Adipocyte (in vitro differentiated cells): ENCODE data around the gene SETD5.

ENCODE experiments used
- DNase-seq: peaks from one replicate; pipeline ENCODE4 v3.0.0-alpha.2; 2015; ENCODE audit warnings: low read depth
- H3K27me3 ChIP-seq: replicated peaks from 2 replicates; pipeline ENCODE4 v1.7.0; 2013; ENCODE audit warnings: mild to moderate bottlenecking, low read length, moderate library complexity; ENCODE audit not compliant: control insufficient read depth, insufficient read depth
- H3K36me3 ChIP-seq: 2 replicates; pipeline ENCODE4 v1.7.0; 2013; ENCODE audit warnings: low read length, mild to moderate bottlenecking, moderate library complexity; ENCODE audit not compliant: control insufficient read depth, insufficient read depth, severe bottlenecking
- H3K4me1 ChIP-seq: 2 replicates; pipeline ENCODE4 v1.7.0; 2013; ENCODE audit warnings: mild to moderate bottlenecking, low read length, moderate library complexity; ENCODE audit not compliant: control insufficient read depth, insufficient read depth
- H3K4me3 ChIP-seq: 2 replicates; pipeline ENCODE4 v1.7.0; 2013; ENCODE audit warnings: mild to moderate bottlenecking, low read length, moderate library complexity
- H3K9ac ChIP-seq: 2 replicates; pipeline ENCODE4 v1.7.0; 2013; ENCODE audit warnings: mild to moderate bottlenecking, low read length, moderate library complexity
- H3K9me3 ChIP-seq: 2 replicates; pipeline ENCODE4 v1.7.0; 2013; ENCODE audit warnings: mild to moderate bottlenecking, low read length, moderate library complexity; ENCODE audit not compliant: control insufficient read depth

Gene SETD5

DNA sequence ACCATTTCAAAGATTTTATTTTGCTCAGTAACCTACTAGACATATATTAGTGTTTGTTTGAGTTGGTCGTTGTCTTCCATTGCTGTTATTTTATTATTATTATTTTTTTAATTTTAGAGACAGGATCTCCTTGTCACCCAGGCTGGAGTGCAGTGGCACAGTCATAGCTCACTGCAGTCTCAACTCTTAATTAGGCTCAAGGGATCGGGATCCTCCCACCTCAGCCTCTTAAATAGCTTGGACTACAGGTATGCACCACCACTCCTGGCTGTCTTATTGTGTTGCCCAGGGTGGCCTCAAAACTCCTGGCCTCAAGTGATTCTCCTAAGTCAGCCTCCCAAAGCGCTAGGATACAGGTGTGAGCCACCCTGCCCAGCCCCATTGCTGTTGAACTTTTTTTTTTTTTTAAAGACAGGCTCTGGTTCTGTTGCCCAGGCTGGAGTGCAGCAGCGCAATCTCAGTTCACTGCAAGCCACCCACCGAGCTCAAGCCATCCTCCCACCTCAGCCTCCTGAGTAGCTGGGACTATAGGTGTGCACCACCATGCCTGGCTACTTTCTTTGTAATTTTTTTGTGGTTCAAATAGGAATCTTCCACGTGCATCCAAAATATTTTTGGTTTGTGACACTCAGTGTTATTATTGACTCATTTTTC is 18.2 kb downstream of the SETD5 start:
- Histone ChIP-seq H3K9me3 (no peaks in the 10 kb centered on the region), H3K4me1 (peaks cover 46% of the 10 kb centered on the region), H3K9ac (no peak overlapping the region), H3K27me3 (no peaks in the 10 kb centered on the region), H3K36me3 (no peaks in the 10 kb centered on the region), H3K4me3 (no peak overlapping the region)
- DNase-seq: no peak

- Histone ChIP-seq H3K9ac (no peak overlapping the region), H3K4me1 (peaks cover 49% of the 10 kb centered on the region), H3K4me3 (no peak overlapping the region), H3K9me3 (no peaks in the 10 kb centered on the region), H3K27me3 (no peaks in the 10 kb centered on the region), H3K36me3 (no peaks in the 10 kb centered on the region)
- no peak for DNase-seq
These were observed 18.8 kb downstream of the SETD5 start for GRCh38 chr3:9416139-9416780.

GRCh38 chr3:9420850-9421549 is 23.6 kb downstream of the SETD5 start:
- Histone ChIP-seq H3K36me3 (peaks cover 7% of the 10 kb centered on the region), H3K4me3 (no peak overlapping the region), H3K9ac (no peak overlapping the region), H3K27me3 (no peaks in the 10 kb centered on the region), H3K4me1 (peaks cover 62% of the 10 kb centered on the region), H3K9me3 (no peaks in the 10 kb centered on the region)
- peak; percentile 49 for DNase-seq

DNA sequence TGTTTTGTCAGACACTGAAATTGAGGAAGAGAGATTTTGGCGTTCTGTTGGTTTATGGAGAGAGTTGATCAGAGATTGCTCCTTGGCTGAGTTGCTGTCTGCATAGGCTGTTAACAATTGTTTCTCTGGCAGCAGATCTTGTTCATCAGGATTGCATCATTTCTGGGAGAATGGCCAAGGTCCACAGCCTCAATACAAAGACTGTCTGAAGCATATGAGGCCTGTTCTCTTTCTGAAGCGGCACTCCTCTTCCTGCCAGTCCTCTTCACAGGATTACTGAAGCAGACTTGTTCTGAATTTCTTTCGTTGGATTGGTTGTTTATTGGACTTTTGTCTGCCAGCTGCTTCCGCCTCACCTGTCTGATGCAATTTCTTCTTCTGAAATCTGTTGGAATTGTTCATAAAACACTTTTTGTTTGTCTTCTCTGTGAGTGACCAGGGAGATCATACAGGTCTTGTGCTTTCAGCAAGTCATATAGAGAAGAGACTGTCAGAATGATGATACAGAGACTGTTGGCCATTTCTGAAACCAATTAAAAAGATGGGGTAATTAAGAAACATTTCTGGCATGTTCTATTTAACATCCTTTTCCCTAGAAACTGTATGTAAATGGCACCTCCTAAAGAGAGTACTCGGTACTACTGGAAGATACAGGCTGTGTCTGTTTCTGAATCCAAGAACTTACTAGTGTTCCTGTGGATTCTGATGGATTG is 25.5 kb downstream of the SETD5 start:
- DNase-seq: peak; percentile 97
- Histone ChIP-seq H3K9ac (peak overlapping the region; percentile 73), H3K4me3 (peak overlapping the region; percentile 30), H3K4me1 (peaks cover 62% of the 10 kb centered on the region), H3K36me3 (peaks cover 22% of the 10 kb centered on the region), H3K9me3 (no peaks in the 10 kb centered on the region), H3K27me3 (no peaks in the 10 kb centered on the region)

GRCh38 chr3:9428411-9428810 is 31.0 kb downstream of the SETD5 start:
- Histone ChIP-seq H3K4me3 (no peak overlapping the region), H3K4me1 (peaks cover 36% of the 10 kb centered on the region), H3K36me3 (peaks cover 77% of the 10 kb centered on the region), H3K9me3 (no peaks in the 10 kb centered on the region), H3K27me3 (no peaks in the 10 kb centered on the region), H3K9ac (no peak overlapping the region)
- DNase-seq: no peak

- H3K4me3 ChIP-seq: no peak overlapping the region
- H3K4me1 ChIP-seq: peaks cover 22% of the 10 kb centered on the region
- no peaks in the 10 kb centered on the region for H3K9me3 ChIP-seq
- H3K27me3 ChIP-seq: no peaks in the 10 kb centered on the region
- no peak for DNase-seq
- no peak overlapping the region for H3K9ac ChIP-seq
- peaks cover 92% of the 10 kb centered on the region for H3K36me3 ChIP-seq
These were observed 33.3 kb downstream of the SETD5 start for GRCh38 chr3:9430733-9431132.

GRCh38 chr3:9433627-9434521 is 36.5 kb downstream of the SETD5 start:
- Histone ChIP-seq H3K4me3 (no peak overlapping the region), H3K4me1 (peaks cover 2% of the 10 kb centered on the region), H3K9me3 (no peaks in the 10 kb centered on the region), H3K36me3 (peaks cover 98% of the 10 kb centered on the region), H3K27me3 (no peaks in the 10 kb centered on the region), H3K9ac (no peak overlapping the region)
- DNase-seq: no peak

GRCh38 chr3:9435316-9435715 is 37.9 kb downstream of the SETD5 start:
- H3K9ac ChIP-seq: no peak overlapping the region
- H3K4me1 ChIP-seq: no peaks in the 10 kb centered on the region
- no peaks in the 10 kb centered on the region for H3K9me3 ChIP-seq
- peaks cover 98% of the 10 kb centered on the region for H3K36me3 ChIP-seq
- no peaks in the 10 kb centered on the region for H3K27me3 ChIP-seq
- no peak overlapping the region for H3K4me3 ChIP-seq
- DNase-seq: no peak

DNA sequence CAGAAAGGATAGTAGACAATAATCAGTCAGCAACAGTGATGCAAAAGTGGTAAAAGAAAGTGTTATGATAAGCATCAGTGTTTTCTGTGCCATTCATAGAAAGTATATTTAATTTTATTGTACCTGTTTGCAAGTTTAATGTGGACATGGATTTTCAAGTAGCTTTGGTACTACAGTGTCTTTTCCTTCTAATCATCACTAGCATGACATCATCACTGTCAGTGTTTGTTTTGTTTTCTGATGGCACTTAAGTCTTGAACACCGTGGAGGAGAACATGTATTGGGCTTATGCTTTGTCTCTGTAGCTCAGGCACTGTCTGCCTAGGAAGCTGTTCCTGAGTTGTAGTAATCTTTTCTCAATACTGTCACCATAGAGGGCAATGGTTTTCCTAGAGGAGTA is 41.9 kb downstream of the SETD5 start:
- no peak overlapping the region for H3K9ac ChIP-seq
- H3K4me3 ChIP-seq: no peak overlapping the region
- peaks cover 98% of the 10 kb centered on the region for H3K36me3 ChIP-seq
- H3K9me3 ChIP-seq: no peaks in the 10 kb centered on the region
- no peaks in the 10 kb centered on the region for H3K4me1 ChIP-seq
- DNase-seq: peak; percentile 20
- no peaks in the 10 kb centered on the region for H3K27me3 ChIP-seq

GRCh38 chr3:9441501-9442221 is 44.2 kb downstream of the SETD5 start:
- no peak overlapping the region for H3K9ac ChIP-seq
- H3K27me3 ChIP-seq: no peaks in the 10 kb centered on the region
- no peaks in the 10 kb centered on the region for H3K4me1 ChIP-seq
- H3K4me3 ChIP-seq: no peak overlapping the region
- DNase-seq: no peak
- peaks cover 96% of the 10 kb centered on the region for H3K36me3 ChIP-seq
- no peaks in the 10 kb centered on the region for H3K9me3 ChIP-seq
